Mesothelial cell of epicardium (in vitro differentiated cells): ENCODE results near the gene HEXIM2. TPM values are rescaled to one million over a fixed set of nuclear protein-coding genes. Genes with fewer than 3 reads are reported as not detected.

Source experiments
- DNase-seq, 2 experiments: peaks; one replicate each; pipeline ENCODE4 v3.0.0; 2021; ENCODE audit warnings: low spot score in 2 of 2; ENCODE audit not compliant: unreplicated experiment in 2 of 2
- H3K27ac Mint-ChIP-seq: 2 replicates; pipeline ENCODE4 v1.8.0; 2021; ENCODE audit warnings: mixed read lengths
- H3K27me3 Mint-ChIP-seq: 2 replicates; pipeline ENCODE4 v1.8.0; 2021; ENCODE audit warnings: low read depth, mixed read lengths
- H3K36me3 Mint-ChIP-seq: 2 replicates; pipeline ENCODE4 v1.8.0; 2021; ENCODE audit warnings: mixed read lengths
- H3K4me1 Mint-ChIP-seq: 2 replicates; pipeline ENCODE4 v1.8.0; 2021; ENCODE audit warnings: mixed read lengths
- H3K4me3 Mint-ChIP-seq: 2 replicates; pipeline ENCODE4 v1.8.0; 2021; ENCODE audit warnings: mild to moderate bottlenecking, moderate library complexity, mixed read lengths
- H3K9me3 Mint-ChIP-seq: 2 replicates; pipeline ENCODE4 v1.8.0; 2021; ENCODE audit warnings: mixed read lengths
- CTCF ChIP-seq: fragments of 200-600 bp; sonication (generic); IDR thresholded peaks from one replicate; pipeline ENCODE4 v1.5.0; 2021; ENCODE audit warnings: antibody characterized with exemption; ENCODE audit not compliant: unreplicated experiment
- total RNA-seq: library from RNA; stranded (reverse); gene quantifications from 3 replicates; pipeline ENCODE4 v1.2.1, GENCODE V29; 2021

Gene HEXIM2
- total RNA-seq, 1 donor from 2014 or later = 6.5 TPM

GRCh38 chr17:45177563-45177962 is 15.9 kb downstream of the HEXIM2 start:
- H3K4me1 Mint-ChIP-seq = peaks cover 16% of the 10 kb centered on the region
- DNase-seq = no peak
- no peak overlapping the region for H3K27ac Mint-ChIP-seq
- H3K36me3 Mint-ChIP-seq = no peaks in the 10 kb centered on the region
- TF ChIP-seq CTCF = no peak
- H3K27me3 Mint-ChIP-seq = no peaks in the 10 kb centered on the region
- no peak overlapping the region for H3K4me3 Mint-ChIP-seq
- H3K9me3 Mint-ChIP-seq = no peaks in the 10 kb centered on the region

- Mint-ChIP-seq H3K4me3 (no peak overlapping the region), H3K36me3 (no peaks in the 10 kb centered on the region), H3K4me1 (no peaks in the 10 kb centered on the region), H3K27ac (no peak overlapping the region), H3K9me3 (no peaks in the 10 kb centered on the region), H3K27me3 (no peaks in the 10 kb centered on the region)
- no peak for DNase-seq
- no peak for TF ChIP-seq CTCF
Observed at GRCh38 chr17:45184144-45184543, 22.5 kb downstream of the HEXIM2 start.

GRCh38 chr17:45186801-45187354 is 25.2 kb downstream of the HEXIM2 start:
- Mint-ChIP-seq H3K4me1 (no peaks in the 10 kb centered on the region), H3K27ac (no peak overlapping the region), H3K36me3 (no peaks in the 10 kb centered on the region), H3K4me3 (no peak overlapping the region), H3K9me3 (no peaks in the 10 kb centered on the region), H3K27me3 (no peaks in the 10 kb centered on the region)
- DNase-seq = no peak
- TF ChIP-seq CTCF = no peak

- Mint-ChIP-seq H3K27ac (no peak overlapping the region), H3K36me3 (no peaks in the 10 kb centered on the region), H3K4me1 (no peaks in the 10 kb centered on the region), H3K9me3 (no peaks in the 10 kb centered on the region), H3K27me3 (no peaks in the 10 kb centered on the region), H3K4me3 (no peak overlapping the region)
- no peak for TF ChIP-seq CTCF
- no peak for DNase-seq
Observed at GRCh38 chr17:45189009-45189408, 27.3 kb downstream of the HEXIM2 start.

GRCh38 chr17:45190503-45191255 is 29.0 kb downstream of the HEXIM2 start:
- no peak for TF ChIP-seq CTCF
- Mint-ChIP-seq H3K4me1 (no peaks in the 10 kb centered on the region), H3K36me3 (no peaks in the 10 kb centered on the region), H3K27me3 (no peaks in the 10 kb centered on the region), H3K9me3 (no peaks in the 10 kb centered on the region), H3K27ac (no peak overlapping the region), H3K4me3 (no peak overlapping the region)
- DNase-seq = no peak
